ENCODE measurements around the gene CCDC179.

Gene CCDC179

GRCh38 chr11:22807855-22808570 is 52.3 kb downstream of the CCDC179 start:
- DNase-seq: no peak

- no peak for DNase-seq
Observed at GRCh38 chr11:22807391-22807790, 52.9 kb downstream of the CCDC179 start.

GRCh38 chr11:22802861-22803260 is 57.4 kb downstream of the CCDC179 start:
- DNase-seq: no peak

- no peak for DNase-seq
Observed at GRCh38 chr11:22800482-22800881, 59.8 kb downstream of the CCDC179 start.

- DNase-seq: peak; percentile 34
Observed at GRCh38 chr11:22798901-22799300, 61.4 kb downstream of the CCDC179 start.

- DNase-seq: no peak
Observed at GRCh38 chr11:22797047-22797446, 63.2 kb downstream of the CCDC179 start.

Data from retina (tissue), 1 donor.